Skeletal muscle tissue (tissue), 4 donors: ENCODE data around the gene RBM23. TPM values are rescaled to one million over a fixed set of nuclear protein-coding genes. Genes with fewer than 3 reads are reported as not detected.
A peak's percentile ranks its signal among the peaks of the same experiment; 100 is the strongest.
"Not testable (repeated sequence)": the region's sequence is repeated elsewhere in the genome, so short reads cannot be mapped to it uniquely, and the experiment has no call there.

Source experiments
- H3K27ac ChIP-seq: one replicate; pipeline ENCODE4 v1.7.0; 2013; ENCODE audit warnings: mild to moderate bottlenecking, low read depth, low read length, inconsistent platforms
- H3K27me3 ChIP-seq, 3 donors: one replicate each; pipeline ENCODE4 v1.7.0; 2013; ENCODE audit warnings: low read length in 3 of 3; ENCODE audit not compliant: control insufficient read depth in 3 of 3, insufficient read depth in 3 of 3
- H3K36me3 ChIP-seq, 3 donors: one replicate each; pipeline ENCODE4 v1.7.0; 2013; ENCODE audit warnings: low read length in 3 of 3; ENCODE audit not compliant: control insufficient read depth in 3 of 3, insufficient read depth in 3 of 3
- H3K4me1 ChIP-seq, 3 donors: one replicate each; pipeline ENCODE4 v1.7.0; 2013; ENCODE audit warnings: low read length in 3 of 3, mild to moderate bottlenecking in 3 of 3; ENCODE audit not compliant: control insufficient read depth in 3 of 3, insufficient read depth in 3 of 3
- H3K4me3 ChIP-seq, 3 donors: one replicate each; pipeline ENCODE4 v1.7.0; 2013; ENCODE audit warnings: low read length in 3 of 3
- H3K9ac ChIP-seq, 3 donors: one replicate each; pipeline ENCODE4 v1.7.0; 2013; ENCODE audit warnings: low read length in 3 of 3, mild to moderate bottlenecking in 3 of 3, moderate library complexity in 2 of 3, low read depth in 1 of 3
- H3K9me3 ChIP-seq, 3 donors: one replicate each; pipeline ENCODE4 v1.7.0; 2013; ENCODE audit warnings: low read length in 3 of 3; ENCODE audit not compliant: control insufficient read depth in 3 of 3
- total RNA-seq: library from RNA; depleted of rRNA; stranded (reverse); fragments of >200 nt; gene quantifications from one replicate; pipeline ENCODE4 v1.2.3, GENCODE V29; 2014
- donor health status: Osteomylitis.

RBM23 gene
- 66.8 TPM for total RNA-seq

GRCh38 chr14:22918804-22919600, at the start of gene RBM23:
TSS of gene RBM23 (minus strand) at chr14:22919149.
- peaks cover 11 to 19% (median 11%) of the 10 kb centered on the region in 3 donors for H3K4me1 ChIP-seq
- peaks cover 27 to 36% (median 31%) of the 10 kb centered on the region in 3 donors for H3K36me3 ChIP-seq
- peak within 1 kb of the TSS; percentile 83 to 97 (median 97) for H3K4me3 ChIP-seq
- peak within 1 kb of the TSS; percentile 97 to 100 (median 98) for H3K9ac ChIP-seq
- no peaks in the 10 kb centered on the region for H3K9me3 ChIP-seq
- H3K27me3 ChIP-seq, result no peaks in the 10 kb centered on the region
- peak within 1 kb of the TSS; percentile 99 for H3K27ac ChIP-seq

GRCh38 chr14:22966783-22967269, 47.9 kb upstream of the RBM23 start:
- no peaks in the 10 kb centered on the region for H3K4me1 ChIP-seq
- no peaks in the 10 kb centered on the region for H3K36me3 ChIP-seq
- no peak overlapping the region for H3K4me3 ChIP-seq
- no peaks in the 10 kb centered on the region for H3K27me3 ChIP-seq
- H3K9ac ChIP-seq, result no peak overlapping the region
- H3K27ac ChIP-seq, result no peak overlapping the region
- H3K9me3 ChIP-seq, result no peaks in the 10 kb centered on the region

GRCh38 chr14:22965916-22966782, 47.2 kb upstream of the RBM23 start:
- H3K27me3 ChIP-seq, H3K4me1 ChIP-seq, H3K4me3 ChIP-seq, H3K9me3 ChIP-seq, H3K27ac ChIP-seq, H3K36me3 ChIP-seq, H3K9ac ChIP-seq: not testable (repeated sequence)

GRCh38 chr14:22962061-22962676, 43.2 kb upstream of the RBM23 start:
- H3K9ac ChIP-seq, result no peak overlapping the region

GRCh38 chr14:22955702-22956569, 37.0 kb upstream of the RBM23 start:
- Histone ChIP-seq H3K27ac (peak overlapping the region; percentile 92), H3K4me3 (peak overlapping the region; percentile 78 to 84 (median 79)), H3K4me1 (peaks cover 3 to 12% (median 10%) of the 10 kb centered on the region in 3 donors), H3K27me3 (no peaks in the 10 kb centered on the region), H3K9ac (peak overlapping the region; percentile 85 to 92 (median 89)), H3K36me3 (peaks cover 5 to 16% (median 5%) of the 10 kb centered on the region in 3 donors), H3K9me3 (no peaks in the 10 kb centered on the region)

More at GRCh38 chr14:22962061-22962676, 43.2 kb upstream of the RBM23 start:
- Histone ChIP-seq H3K27me3 (no peaks in the 10 kb centered on the region), H3K27ac (no peak overlapping the region), H3K9me3 (no peaks in the 10 kb centered on the region), H3K4me3 (no peak overlapping the region), H3K36me3 (no peaks in the 10 kb centered on the region), H3K4me1 (no peaks in the 10 kb centered on the region)

- Histone ChIP-seq H3K36me3 (peaks cover 7 to 38% (median 18%) of the 10 kb centered on the region in 3 donors), H3K27me3 (no peaks in the 10 kb centered on the region)
Measured at GRCh38 chr14:22952418-22952817, 33.5 kb upstream of the RBM23 start.

GRCh38 chr14:22951795-22952194, 32.8 kb upstream of the RBM23 start:
- H3K9ac ChIP-seq, H3K27ac ChIP-seq, H3K4me3 ChIP-seq, H3K27me3 ChIP-seq, H3K9me3 ChIP-seq: not testable (repeated sequence)
- peaks cover 13 to 44% (median 25%) of the 10 kb centered on the region in 3 donors for H3K36me3 ChIP-seq
- H3K4me1 ChIP-seq, result peaks cover 3 to 12% (median 10%) of the 10 kb centered on the region in 3 donors

More at GRCh38 chr14:22952418-22952817, 33.5 kb upstream of the RBM23 start:
- H3K4me1 ChIP-seq, result peaks cover 3 to 12% (median 10%) of the 10 kb centered on the region in 3 donors
- H3K9ac ChIP-seq, result no peak overlapping the region
- H3K27ac ChIP-seq, result no peak overlapping the region
- H3K9me3 ChIP-seq, result no peaks in the 10 kb centered on the region
- H3K4me3 ChIP-seq, result no peak overlapping the region

- Histone ChIP-seq H3K27me3 (no peaks in the 10 kb centered on the region), H3K9me3 (no peaks in the 10 kb centered on the region), H3K4me3 (no peak overlapping the region), H3K36me3 (peaks cover 10 to 41% (median 25%) of the 10 kb centered on the region in 3 donors), H3K4me1 (no peaks in the 10 kb centered on the region), H3K9ac (no peak overlapping the region), H3K27ac (no peak overlapping the region)
Measured at GRCh38 chr14:22945642-22946041, 26.7 kb upstream of the RBM23 start.

- Histone ChIP-seq H3K9ac (no peak overlapping the region), H3K9me3 (no peaks in the 10 kb centered on the region), H3K36me3 (peaks cover 0 to 8% (median 0%) of the 10 kb centered on the region in 3 donors), H3K4me1 (no peaks in the 10 kb centered on the region), H3K4me3 (no peak overlapping the region), H3K27ac (no peak overlapping the region), H3K27me3 (no peaks in the 10 kb centered on the region)
Measured at GRCh38 chr14:22939684-22940083, 20.7 kb upstream of the RBM23 start.
